Gastroesophageal sphincter (tissue), 4 donors: ENCODE measurements around the gene UBLCP1. TPM values are rescaled to one million over a fixed set of nuclear protein-coding genes. Genes with fewer than 3 reads are reported as not detected.

ENCODE experiments used
- ATAC-seq: fragments of 150-250 bp; one replicate; pipeline ENCODE4 v1.9.1; 2016; ENCODE audit warnings: mild to moderate bottlenecking, moderate library complexity
- H3K27ac ChIP-seq, 4 donors: fragments of 200-600 bp; sonication (generic) in 3 of 4; 1 replicate in 3 of 4; 2 replicates in 1 of 4; pipeline ENCODE4 v1.5.1; 2016 to 2019
- H3K27me3 ChIP-seq: fragments of 200-600 bp; sonication (generic); one replicate; pipeline ENCODE4 v1.5.1; 2019
- H3K36me3 ChIP-seq, 2 donors: fragments of 200-600 bp; sonication (generic); one replicate each; pipeline ENCODE4 v1.5.1; 2019; ENCODE audit warnings: control low read depth in 1 of 2
- H3K4me1 ChIP-seq, 3 donors: fragments of 200-600 bp; sonication (generic); 1 replicate in 2 of 3; 2 replicates in 1 of 3; pipeline ENCODE4 v1.5.1; 2016 to 2019; ENCODE audit warnings: control low read depth in 2 of 3
- H3K4me3 ChIP-seq, 2 donors: fragments of 200-600 bp; sonication (generic); one replicate each; pipeline ENCODE4 v1.5.1; 2019; ENCODE audit warnings: mild to moderate bottlenecking in 1 of 2, moderate library complexity in 1 of 2
- H3K9me3 ChIP-seq, 3 donors: fragments of 200-600 bp; sonication (generic); one replicate each; pipeline ENCODE4 v1.5.1; 2017 to 2019; ENCODE audit warnings: control low read depth in 2 of 3
- CTCF ChIP-seq, 4 experiments: fragments of 200-600 bp in 2 of 4; fragments of 450-650 bp in 2 of 4; sonication (generic) in 1 of 4; IDR thresholded peaks; one replicate each; pipeline ENCODE4 v1.5.1; 2017 to 2019; ENCODE audit warnings: antibody characterized with exemption in 4 of 4, mild to moderate bottlenecking in 2 of 4, moderate library complexity in 2 of 4
- EP300 ChIP-seq: sonication (generic); formaldehyde crosslinking; IDR thresholded peaks from one replicate; pipeline ENCODE4 v1.6.1; 2017; ENCODE audit warnings: antibody characterized with exemption, mild to moderate bottlenecking
- POLR2A ChIP-seq, 2 donors: fragments of 450-650 bp; IDR thresholded peaks; one replicate each; pipeline ENCODE4 v1.6.1; 2017; ENCODE audit warnings: antibody characterized with exemption in 2 of 2, mild to moderate bottlenecking in 2 of 2, moderate library complexity in 1 of 2
- POLR2AphosphoS5 ChIP-seq: sonication (generic); formaldehyde crosslinking; IDR thresholded peaks from one replicate; pipeline ENCODE4 v1.6.1; 2017; ENCODE audit warnings: antibody characterized with exemption
- WGBS, 2 donors: methylation state at CpG; one replicate each; pipeline ENCODE4 v1.1.5; 2018; ENCODE audit warnings: low coverage in 1 of 2; 5-methylcytosine and 5-hydroxymethylcytosine counted together
- small RNA-seq, 4 donors: library from RNA; depleted of rRNA; stranded (forward); fragments of <200 nt; gene quantifications; one replicate each; pipeline ENCODE3, GENCODE V24; 2016
- total RNA-seq, 4 donors: library from RNA; depleted of rRNA; stranded (reverse); fragments of >200 nt; gene quantifications; one replicate each; pipeline ENCODE4 v1.1.0, GENCODE V29; 2016

The UBLCP1 gene
- total RNA-seq, 4 donors from 2014 or later: 24.1 to 29.3 (median 26.0) TPM

- peak overlapping the region in 1 of 4 donors; percentile 63 for H3K27ac ChIP-seq
- H3K36me3 ChIP-seq: no peaks in the 10 kb centered on the region
- H3K27me3 ChIP-seq: peaks cover 50% of the 10 kb centered on the region
- H3K4me3 ChIP-seq: peak overlapping the region in 1 of 2 donors; percentile 44
- TF ChIP-seq CTCF (IDR thresholded peaks at IDR 0.05): peak in 3 of 4 experiments; percentile 25 to 73 (median 44)
- TF ChIP-seq POLR2A (IDR thresholded peaks at IDR 0.05): no peak
- TF ChIP-seq EP300: no peak
- no peak for TF ChIP-seq POLR2AphosphoS5
- peak; percentile 84 for ATAC-seq
- peaks cover 0 to 11% (median 3%) of the 10 kb centered on the region in 3 donors for H3K4me1 ChIP-seq
- 20 to 35% methylated on average over 2 to 4 of the region's 50 CpGs for WGBS, 2 donors
- H3K9me3 ChIP-seq: no peaks in the 10 kb centered on the region
These were observed 68.2 kb downstream of the UBLCP1 start for GRCh38 chr5:159331093-159331973.

- H3K27ac ChIP-seq: no peak overlapping the region
- TF ChIP-seq CTCF (IDR thresholded peaks at IDR 0.05) (no peak), EP300 (no peak), POLR2A (IDR thresholded peaks at IDR 0.05) (no peak), POLR2AphosphoS5 (no peak)
- ATAC-seq: no peak
- no peak overlapping the region for H3K4me3 ChIP-seq
- peaks cover 0 to 11% (median 3%) of the 10 kb centered on the region in 3 donors for H3K4me1 ChIP-seq
- H3K36me3 ChIP-seq: no peaks in the 10 kb centered on the region
- H3K9me3 ChIP-seq: no peaks in the 10 kb centered on the region
- WGBS, 2 donors: 88 to 90% methylated on average over 3 to 5 of the region's 6 CpGs
- peaks cover 39% of the 10 kb centered on the region for H3K27me3 ChIP-seq
These were observed 69.9 kb downstream of the UBLCP1 start for GRCh38 chr5:159332800-159333544.

- Histone ChIP-seq H3K4me3 (no peak overlapping the region), H3K27ac (no peak overlapping the region), H3K27me3 (peaks cover 34% of the 10 kb centered on the region), H3K4me1 (peaks cover 0 to 11% (median 3%) of the 10 kb centered on the region in 3 donors), H3K9me3 (no peaks in the 10 kb centered on the region), H3K36me3 (no peaks in the 10 kb centered on the region)
- 88 to 89% methylated on average over 1 of the region's 1 CpG for WGBS, 2 donors
- ATAC-seq: no peak
- TF ChIP-seq POLR2AphosphoS5: no peak
- no peak for TF ChIP-seq EP300
- TF ChIP-seq POLR2A (IDR thresholded peaks at IDR 0.05): no peak
- TF ChIP-seq CTCF (IDR thresholded peaks at IDR 0.05): no peak
These were observed 70.4 kb downstream of the UBLCP1 start for GRCh38 chr5:159333545-159333925.

Small RNA genes within 50 kb of the gene (small RNA-seq; reads per million reads assigned to genes)
- gene RF00263: 0 reads per million in 4 donors
- gene RNU4ATAC2P: 0 reads per million in 4 donors

Other genes with a start within 250 kb of the UBLCP1 start
- 10 to 100 TPM; 16.8 to 28.5 (median 24.3) TPM for gene EBF1, start 163.4 kb upstream of the UBLCP1 start, total RNA-seq
- gene RNF145, start 53.7 kb upstream of the UBLCP1 start, total RNA-seq: 10 to 100 TPM; 39.3 to 89.4 (median 68.7) TPM
- gene IL12B, start 67.2 kb downstream of the UBLCP1 start, total RNA-seq: not detected